GM10266 (cell line): ENCODE data around the gene OLFM2.
A peak's percentile ranks its signal among the peaks of the same experiment; 100 is the strongest.

Experiments
- DNase-seq: peaks from one replicate; pipeline ENCODE4 v3.0.0; 2012; ENCODE audit errors: extremely low spot score
- TF ChIP-seq, protein P1 (sequence below): IDR thresholded peaks from 2 replicates; pipeline ENCODE4 v1.5.1; 2012; ENCODE audit warnings: mild to moderate bottlenecking, low read depth; ENCODE audit not compliant: control insufficient read depth, insufficient read depth; ENCODE audit errors: missing control alignments

OLFM2 gene

DNA sequence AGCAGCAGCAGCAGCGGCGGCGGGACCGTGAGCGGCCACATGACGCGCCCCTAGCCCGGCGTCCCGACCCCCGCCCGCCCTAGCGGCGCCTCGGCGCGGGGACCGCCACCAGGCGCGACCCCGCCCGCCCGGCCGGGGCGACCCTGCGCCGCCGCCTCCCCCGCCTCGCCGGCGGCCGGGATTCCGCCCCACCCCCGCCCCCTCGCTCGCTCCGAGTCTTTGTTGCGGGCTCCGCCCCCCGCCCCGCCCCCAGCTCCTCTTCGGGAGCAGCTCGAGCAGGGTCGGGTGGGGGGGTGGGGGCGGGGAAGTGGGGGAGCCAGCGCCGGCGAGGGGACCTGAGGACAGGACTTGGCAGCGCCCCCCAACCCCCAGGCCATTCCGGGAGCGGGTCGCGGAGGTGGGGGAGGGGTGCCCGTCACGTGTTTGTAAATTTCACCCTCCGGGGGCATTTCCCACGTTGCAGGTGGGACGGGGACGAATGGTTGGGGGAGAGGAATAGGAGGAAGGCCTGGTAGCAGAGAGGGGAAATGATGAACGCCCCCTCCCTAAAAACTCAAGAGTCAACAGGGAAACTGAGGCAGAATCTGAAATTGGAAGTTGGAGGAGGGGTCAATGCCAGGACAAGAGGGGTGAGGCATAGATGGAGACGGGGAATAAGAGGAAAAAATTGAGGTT is at the start of gene OLFM2:
Gene OLFM2, minus strand, starts transcription at position 190 of the 675 bp plus-strand sequence. Its CDS starts 149 bp downstream, at position 41.
- TF ChIP-seq, protein P1, sequence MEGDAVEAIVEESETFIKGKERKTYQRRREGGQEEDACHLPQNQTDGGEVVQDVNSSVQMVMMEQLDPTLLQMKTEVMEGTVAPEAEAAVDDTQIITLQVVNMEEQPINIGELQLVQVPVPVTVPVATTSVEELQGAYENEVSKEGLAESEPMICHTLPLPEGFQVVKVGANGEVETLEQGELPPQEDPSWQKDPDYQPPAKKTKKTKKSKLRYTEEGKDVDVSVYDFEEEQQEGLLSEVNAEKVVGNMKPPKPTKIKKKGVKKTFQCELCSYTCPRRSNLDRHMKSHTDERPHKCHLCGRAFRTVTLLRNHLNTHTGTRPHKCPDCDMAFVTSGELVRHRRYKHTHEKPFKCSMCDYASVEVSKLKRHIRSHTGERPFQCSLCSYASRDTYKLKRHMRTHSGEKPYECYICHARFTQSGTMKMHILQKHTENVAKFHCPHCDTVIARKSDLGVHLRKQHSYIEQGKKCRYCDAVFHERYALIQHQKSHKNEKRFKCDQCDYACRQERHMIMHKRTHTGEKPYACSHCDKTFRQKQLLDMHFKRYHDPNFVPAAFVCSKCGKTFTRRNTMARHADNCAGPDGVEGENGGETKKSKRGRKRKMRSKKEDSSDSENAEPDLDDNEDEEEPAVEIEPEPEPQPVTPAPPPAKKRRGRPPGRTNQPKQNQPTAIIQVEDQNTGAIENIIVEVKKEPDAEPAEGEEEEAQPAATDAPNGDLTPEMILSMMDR, result no peak
- DNase-seq, result peak; percentile 62

DNA sequence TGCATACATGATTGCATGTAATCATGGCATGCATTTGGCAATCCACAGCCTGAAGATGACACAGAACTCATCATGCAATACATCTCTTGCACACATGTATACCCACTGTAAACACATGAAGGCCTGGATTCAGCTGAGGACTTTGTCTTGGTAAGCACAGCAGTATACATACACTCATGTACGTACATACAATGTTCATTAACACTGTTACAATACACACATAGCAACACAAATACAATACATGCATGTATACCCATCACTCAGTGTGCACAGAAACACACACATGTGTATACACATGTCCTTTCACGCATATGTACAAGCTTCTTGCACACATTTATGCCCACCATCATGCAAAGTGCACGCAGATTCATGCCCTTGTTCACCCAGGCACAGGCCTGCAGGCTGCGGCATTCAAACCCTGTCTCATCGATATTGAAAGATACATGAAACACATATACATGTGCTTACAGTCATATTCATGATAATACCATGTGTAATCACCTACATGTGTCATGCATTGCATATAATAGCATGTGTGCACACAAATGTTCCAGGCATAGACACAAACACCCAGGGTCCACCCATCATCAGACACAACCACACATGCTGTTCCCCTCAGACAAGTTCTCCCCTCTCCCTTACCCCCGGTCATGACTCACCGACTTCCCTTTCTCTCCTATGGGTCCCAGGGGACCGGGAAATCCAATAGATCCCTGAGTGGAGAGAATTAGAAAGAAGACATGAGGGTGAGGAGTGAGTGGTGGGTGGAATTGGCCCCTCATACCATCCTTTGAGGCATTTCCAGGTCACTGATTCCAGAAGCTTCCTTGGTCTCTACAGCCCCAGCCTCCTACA is 45.3 kb upstream of the OLFM2 start:
- no peak for DNase-seq
- TF ChIP-seq, protein P1, result no peak

DNA sequence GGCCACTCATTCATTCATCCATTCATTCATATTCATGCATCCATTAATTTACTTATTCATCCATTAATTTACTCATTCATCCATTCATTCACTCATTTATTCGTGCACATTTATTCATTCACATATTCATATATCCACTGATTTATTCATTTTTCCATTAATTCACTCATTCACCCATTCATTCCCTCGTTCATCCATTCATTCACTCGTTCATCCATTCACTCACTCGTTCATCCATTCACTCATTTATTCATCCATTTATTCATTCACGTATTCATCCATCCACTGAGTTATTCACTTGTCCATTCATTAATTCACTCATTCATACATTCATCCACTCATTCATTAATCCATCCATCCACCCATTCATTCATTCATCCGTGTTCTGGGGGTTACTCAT is 35.8 kb upstream of the OLFM2 start:
- no peak for DNase-seq
- TF ChIP-seq, protein P1, result no peak

DNA sequence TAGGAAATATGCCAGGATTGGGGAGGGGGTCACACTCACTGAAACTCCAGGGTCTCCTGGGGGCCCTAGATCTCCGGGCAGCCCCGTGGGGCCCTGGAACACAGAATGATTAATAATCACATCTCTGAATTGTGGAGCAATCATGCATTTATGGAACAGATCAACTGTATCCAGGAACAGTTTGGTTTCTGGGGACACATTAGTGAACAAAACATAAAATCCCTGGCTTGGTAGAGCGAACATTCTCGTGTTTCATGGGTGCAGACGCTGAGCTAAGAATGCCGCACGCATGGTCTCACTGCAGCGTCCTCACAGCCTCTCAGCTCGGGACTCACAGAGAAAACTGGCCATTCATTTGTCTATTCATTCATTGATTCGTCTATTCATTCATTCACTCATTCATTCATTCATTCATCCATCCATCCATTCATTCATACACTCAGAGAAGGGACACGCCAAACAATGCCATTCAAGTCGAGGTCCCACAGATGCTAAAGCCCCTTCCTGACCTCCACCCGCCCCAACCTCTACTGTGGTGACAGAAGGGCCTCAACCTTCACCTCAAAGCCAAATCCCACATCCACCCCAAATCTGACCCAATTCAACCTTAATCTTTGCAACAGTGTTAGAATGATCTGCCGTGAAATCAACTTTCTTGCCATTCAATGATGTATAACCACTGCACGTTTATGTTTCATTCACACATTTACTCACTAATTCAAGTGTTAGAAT is 35.0 kb upstream of the OLFM2 start:
- no peak for DNase-seq
- TF ChIP-seq, protein P1, result no peak

DNA sequence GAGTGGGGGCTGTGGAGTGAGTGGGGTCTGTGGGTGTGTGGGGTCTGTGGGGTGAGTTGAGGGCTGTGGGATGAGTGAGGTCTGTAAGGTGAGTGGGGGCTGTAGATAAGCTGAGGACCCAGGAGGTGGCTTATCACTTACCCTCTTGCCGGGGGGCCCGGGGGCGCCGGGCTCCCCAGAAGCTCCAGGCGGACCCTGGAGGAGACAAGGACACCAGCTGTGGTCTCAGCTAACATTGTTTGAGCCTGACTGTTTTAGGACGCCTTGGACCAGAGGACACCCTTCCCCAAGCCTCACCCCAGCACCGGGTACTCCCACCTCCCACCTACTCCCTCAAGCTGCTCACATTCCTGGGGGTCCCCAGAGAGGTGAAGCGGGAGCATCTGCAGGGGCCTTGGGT is 34.2 kb upstream of the OLFM2 start:
- no peak for DNase-seq
- TF ChIP-seq, protein P1, result no peak

DNA sequence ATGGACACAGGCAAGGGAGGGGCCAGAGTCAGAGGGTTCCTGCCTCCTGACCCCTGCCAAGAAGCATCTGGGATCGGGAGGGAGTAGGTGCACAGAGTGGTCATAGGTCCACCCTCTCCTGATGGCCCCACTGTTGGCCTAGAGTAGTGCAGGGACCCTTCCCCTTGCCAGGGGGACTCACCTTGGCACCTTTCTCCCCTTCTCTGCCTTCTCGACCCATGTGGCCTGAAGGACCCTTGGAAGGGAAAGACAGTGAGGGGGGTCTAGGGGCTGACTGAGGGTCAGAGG is 33.3 kb upstream of the OLFM2 start:
- TF ChIP-seq, protein P1, result no peak
- DNase-seq, result no peak
